Heart left ventricle (tissue), 16 donors: Measurements from ENCODE around the gene LRRC2. TPM values are rescaled to one million over a fixed set of nuclear protein-coding genes. Genes with fewer than 3 reads are reported as not detected.
"Not testable (repeated sequence)": the region's sequence is repeated elsewhere in the genome, so short reads cannot be mapped to it uniquely, and the experiment has no call there.

Source experiments
- ATAC-seq, 4 donors: fragments of 200-7000 bp; cut with Tn5 transposase; one replicate each; pipeline ENCODE4 v1.9.1; 2020 to 2022; ENCODE audit warnings: moderate library complexity in 4 of 4, mild to moderate bottlenecking in 3 of 4, moderate number of reproducible peaks in 1 of 4
- DNase-seq, 5 donors: peaks; one replicate each; pipeline ENCODE4 v3.0.0-alpha.2; 2020
- H3K27ac ChIP-seq, 12 donors: fragments of 200-600 bp; sonication (generic) in 4 of 12; one replicate each; pipeline versions ENCODE4 v1.5.0 to v1.8.0; 2016 to 2022; ENCODE audit warnings: mild to moderate bottlenecking in 2 of 12
- H3K27me3 ChIP-seq, 9 donors: fragments of 200-600 bp; sonication (generic) in 2 of 9; one replicate each; pipeline versions ENCODE4 v1.5.1 to v1.8.0; 2016 to 2022; ENCODE audit warnings: mild to moderate bottlenecking in 3 of 9
- H3K36me3 ChIP-seq, 9 donors: fragments of 200-600 bp; sonication (generic) in 2 of 9; one replicate each; pipeline versions ENCODE4 v1.5.0 to v1.8.0; 2018 to 2022; ENCODE audit warnings: mild to moderate bottlenecking in 2 of 9
- H3K4me1 ChIP-seq, 12 donors: fragments of 200-600 bp; sonication (generic) in 4 of 12; one replicate each; pipeline versions ENCODE4 v1.5.0 to v1.8.0; 2016 to 2022; ENCODE audit warnings: mild to moderate bottlenecking in 3 of 12
- H3K4me3 ChIP-seq, 12 donors: fragments of 200-600 bp; sonication (generic) in 4 of 12; one replicate each; pipeline versions ENCODE4 v1.5.0 to v1.8.0; 2017 to 2022; ENCODE audit warnings: mild to moderate bottlenecking in 9 of 12, moderate library complexity in 4 of 12
- H3K9me3 ChIP-seq, 12 donors: fragments of 200-600 bp; sonication (generic) in 4 of 12; one replicate each; pipeline versions ENCODE4 v1.5.0 to v1.8.0; 2016 to 2022; ENCODE audit warnings: mild to moderate bottlenecking in 1 of 12
- CTCF ChIP-seq, 12 donors: fragments of 200-600 bp; sonication (generic) in 4 of 12; IDR thresholded peaks; one replicate each; pipeline versions ENCODE4 v1.5.0 to v1.8.0; 2018 to 2022; ENCODE audit warnings: antibody characterized with exemption in 12 of 12, mild to moderate bottlenecking in 5 of 12
- POLR2A ChIP-seq, 2 donors: fragments of 450-650 bp; IDR thresholded peaks; one replicate each; pipeline ENCODE4 v1.6.1; 2017; ENCODE audit warnings: antibody characterized with exemption in 2 of 2, mild to moderate bottlenecking in 2 of 2, moderate library complexity in 2 of 2
- WGBS, 4 donors: extraction: QIAGEN DNeasy Blood & Tissue Kit in 2 of 4; methylation state at CpG; one replicate each; pipeline versions ENCODE4 v1.1.5 to v1.1.7; 2013 to 2018; 5-methylcytosine and 5-hydroxymethylcytosine counted together
- intact Hi-C, 10 donors: fragments of 100-400 bp; cut with DNase I; formaldehyde crosslinking; loops; one replicate each; pipeline versions ENCODE4 v1.11.1 to v1.14.2; 2022
- polyA plus RNA-seq, 2 donors: library from polyadenylated mRNA; stranded (reverse); fragments of 200-250 nt; gene quantifications; one replicate each; pipeline ENCODE4 v1.2.3, GENCODE V29; 2013
- total RNA-seq, 9 donors: library from RNA; depleted of rRNA in 2 of 9; stranded (reverse); fragments of >200 nt in 2 of 9; fragmentation: NEBNext Ultra II Directional in 3 of 9; extraction: Animal tissue kit (Norgen Biotek cat#: 25700) in 3 of 9; gene quantifications; one replicate each; pipeline versions ENCODE4 v1.1.0 to v1.2.4, GENCODE V29; 2016 to 2023
- donor health status: ischemic (EF 13 %, LVEDD 7.1; RV severe dilation, severe dysfunction).
- donor health status: healthy with polysubstance abuse.
- donor health status: DM: no; HTN: yes; CAD: no.
- donor health status: DM: no; HTN: no; CAD: no.
- donor health status: ischemic (EF 25% LVEDD 6.9; RV normal size, moderate dysfunction).
- donor health status: ischemic (EF 25% LVEDD 5.7; RV mildly dilated, moderate dysfunction).
- donor health status: healthy.
- donor health status: DM: yes; HTN: yes; CAD: no.
- donor health status: ischemic (EF 35%, LVEDD 5.7; RV mildly dilated, moderate dysfunction).
- donor health status: nonischemic (EF 11% LVEDD 7.7; RV severe dilation, severe dysfunction).
- donor health status: DM: yes; HTN: yes; CAD: no.
- donor health status: PGD.
- donor health status: ischemic (EF 29% LVEDD 5.4; RV normal size, mild dysfunction).
- donor health status: nonischemic (EF 23%, LVEDD 6.1; RV moderate dilation, normal function).

Gene LRRC2
- total and polyA plus RNA-seq, 11 donors, result 20.7 to 147 (median 83.7) TPM

- no peaks in the 10 kb centered on the region for H3K9me3 ChIP-seq
- intact Hi-C loops, result loop anchor here in 1 of 10 donors (5.0 kb wide), 1 partner anchor 37 kb away; no protein-coding TSS in a partner anchor
- peaks cover 0 to 13% (median under 1%) of the 10 kb centered on the region in 12 donors for H3K4me1 ChIP-seq
- H3K36me3 ChIP-seq, result no peaks in the 10 kb centered on the region
- peaks cover 0 to 17% (median 0%) of the 10 kb centered on the region in 9 donors for H3K27me3 ChIP-seq
- no peak overlapping the region for H3K27ac ChIP-seq
- DNase-seq (no peak), ATAC-seq (no peak)
- no peak overlapping the region for H3K4me3 ChIP-seq
- TF ChIP-seq CTCF (IDR thresholded peaks at IDR 0.05) (no peak), POLR2A (IDR thresholded peaks at IDR 0.05) (no peak)
- 85 to 98% (median 94%) methylated on average over 1 of the region's 1 CpG for WGBS, 4 donors
Observed at GRCh38 chr3:46580675-46581074, 14.6 kb upstream of the LRRC2 start.

GRCh38 chr3:46579756-46580286, 13.7 kb upstream of the LRRC2 start:
- 68 to 77% (median 73%) methylated on average over 14 of the region's 14 CpGs for WGBS, 4 donors
- Histone ChIP-seq H3K36me3 (no peaks in the 10 kb centered on the region), H3K27me3 (peaks cover 0 to 18% (median 0%) of the 10 kb centered on the region in 9 donors), H3K9me3 (no peaks in the 10 kb centered on the region), H3K4me1 (peaks cover 0 to 13% (median 2%) of the 10 kb centered on the region in 12 donors), H3K27ac (no peak overlapping the region), H3K4me3 (no peak overlapping the region)
- intact Hi-C loops, result loop anchor here in 3 of 10 donors (5.0 to 10.0 kb wide), 2 partner anchors 37 to 45 kb away; no protein-coding TSS in a partner anchor
- ATAC-seq (no peak), DNase-seq (no peak)
- no peak for TF ChIP-seq POLR2A (IDR thresholded peaks at IDR 0.05)
- no peak for TF ChIP-seq CTCF (IDR thresholded peaks at IDR 0.05)

GRCh38 chr3:46578973-46579755, 13.1 kb upstream of the LRRC2 start:
- H3K36me3 ChIP-seq, result no peaks in the 10 kb centered on the region
- no peak overlapping the region for H3K27ac ChIP-seq
- intact Hi-C loops, result loop anchor here in 2 of 10 donors (10.0 kb wide), 1 partner anchor 46 kb away; no protein-coding TSS in a partner anchor
- ATAC-seq (peak in 2 of 4 donors; percentile 46 to 61), DNase-seq (no peak)
- H3K4me1 ChIP-seq, result peaks cover 0 to 13% (median 3%) of the 10 kb centered on the region in 12 donors
- TF ChIP-seq POLR2A (IDR thresholded peaks at IDR 0.05) (no peak), CTCF (IDR thresholded peaks at IDR 0.05) (no peak)
- 60 to 69% (median 60%) methylated on average over 10 of the region's 10 CpGs for WGBS, 4 donors
- no peaks in the 10 kb centered on the region for H3K9me3 ChIP-seq
- H3K4me3 ChIP-seq, result no peak overlapping the region
- peaks cover 0 to 18% (median 0%) of the 10 kb centered on the region in 9 donors for H3K27me3 ChIP-seq

DNA sequence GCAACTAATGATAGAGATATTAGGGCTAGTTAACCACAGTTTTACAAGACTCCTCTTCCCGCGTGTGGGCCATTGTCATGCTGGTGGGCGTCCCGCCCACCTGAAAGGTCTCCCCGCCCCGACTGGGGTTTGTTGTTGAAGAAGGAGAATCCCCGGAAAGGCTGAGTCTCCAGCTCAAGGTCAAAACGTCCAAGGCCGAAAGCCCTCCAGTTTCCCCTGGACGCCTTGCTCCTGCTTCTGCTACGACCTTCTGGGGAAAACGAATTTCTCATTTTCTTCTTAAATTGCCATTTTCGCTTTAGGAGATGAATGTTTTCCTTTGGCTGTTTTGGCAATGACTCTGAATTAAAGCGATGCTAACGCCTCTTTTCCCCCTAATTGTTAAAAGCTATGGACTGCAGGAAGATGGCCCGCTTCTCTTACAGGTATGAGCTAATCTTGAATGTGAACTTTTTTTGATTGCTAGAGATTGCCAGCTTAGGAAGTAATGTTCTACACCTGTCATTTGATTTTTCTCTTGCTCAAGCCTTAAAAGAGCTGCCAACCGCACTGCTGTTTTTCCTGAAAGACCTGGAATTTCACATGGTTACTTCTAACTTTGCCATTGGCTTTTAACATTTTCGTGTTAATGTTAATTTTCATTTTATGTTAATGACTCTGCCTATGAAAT, 11.6 kb upstream of the LRRC2 start:
- H3K27ac ChIP-seq, H3K36me3 ChIP-seq, H3K4me3 ChIP-seq, H3K9me3 ChIP-seq, DNase-seq: not testable (repeated sequence)
- H3K4me1 ChIP-seq, result peaks cover 0 to 13% (median 3%) of the 10 kb centered on the region in 12 donors
- 57 to 62% (median 62%) methylated on average over 17 to 18 of the region's 18 CpGs for WGBS, 4 donors
- H3K27me3 ChIP-seq, result peaks cover 0 to 18% (median 0%) of the 10 kb centered on the region in 9 donors
- intact Hi-C loops, result loop anchor here in 2 of 10 donors (10.0 kb wide), 1 partner anchor 47 kb away; no protein-coding TSS in a partner anchor
- peak in 1 of 4 donors; percentile 49 for ATAC-seq
